ENCODE results near the gene COBL.
A peak's percentile ranks its signal among the peaks of the same experiment; 100 is the strongest.

Gene COBL

DNA sequence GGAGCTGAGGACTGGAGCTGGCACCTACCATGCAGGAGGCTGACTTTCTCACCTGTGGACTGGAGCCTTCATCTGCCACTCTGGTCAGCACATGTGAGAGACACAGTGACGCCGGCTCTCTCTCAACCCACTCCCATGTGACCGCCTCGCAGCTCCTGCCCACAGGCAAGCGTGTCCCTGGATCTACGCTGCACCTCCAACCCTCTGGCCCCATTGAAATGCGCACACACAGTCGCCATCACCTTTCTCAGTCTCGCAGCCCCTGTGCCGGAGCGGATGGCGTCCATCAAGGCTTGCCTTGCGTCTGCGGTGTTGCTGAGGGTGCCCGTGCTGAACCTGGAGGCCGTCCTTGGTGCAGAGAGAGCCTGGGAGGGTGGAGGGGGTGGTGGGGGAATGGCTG, 291.7 kb downstream of the COBL start:
- TF ChIP-seq, protein P1, sequence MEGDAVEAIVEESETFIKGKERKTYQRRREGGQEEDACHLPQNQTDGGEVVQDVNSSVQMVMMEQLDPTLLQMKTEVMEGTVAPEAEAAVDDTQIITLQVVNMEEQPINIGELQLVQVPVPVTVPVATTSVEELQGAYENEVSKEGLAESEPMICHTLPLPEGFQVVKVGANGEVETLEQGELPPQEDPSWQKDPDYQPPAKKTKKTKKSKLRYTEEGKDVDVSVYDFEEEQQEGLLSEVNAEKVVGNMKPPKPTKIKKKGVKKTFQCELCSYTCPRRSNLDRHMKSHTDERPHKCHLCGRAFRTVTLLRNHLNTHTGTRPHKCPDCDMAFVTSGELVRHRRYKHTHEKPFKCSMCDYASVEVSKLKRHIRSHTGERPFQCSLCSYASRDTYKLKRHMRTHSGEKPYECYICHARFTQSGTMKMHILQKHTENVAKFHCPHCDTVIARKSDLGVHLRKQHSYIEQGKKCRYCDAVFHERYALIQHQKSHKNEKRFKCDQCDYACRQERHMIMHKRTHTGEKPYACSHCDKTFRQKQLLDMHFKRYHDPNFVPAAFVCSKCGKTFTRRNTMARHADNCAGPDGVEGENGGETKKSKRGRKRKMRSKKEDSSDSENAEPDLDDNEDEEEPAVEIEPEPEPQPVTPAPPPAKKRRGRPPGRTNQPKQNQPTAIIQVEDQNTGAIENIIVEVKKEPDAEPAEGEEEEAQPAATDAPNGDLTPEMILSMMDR (IDR thresholded peaks at IDR 0.05; ENCODE audit: low read depth, low read length, missing control alignments), result no peak
- Histone ChIP-seq H3K36me3 (replicated peaks) (no peaks in the 10 kb centered on the region), H3K27me3 (replicated peaks) (no peaks in the 10 kb centered on the region), H3K4me3 (ENCODE audit: low read depth, low read length) (no peak overlapping the region), H3K27ac (no peak overlapping the region)
- in situ Hi-C loops (cut with HindIII; ENCODE audit: low pct_ligation_motif_present, low sequenced_read_pairs), result no loop called here
- no peak for DNase-seq

DNA sequence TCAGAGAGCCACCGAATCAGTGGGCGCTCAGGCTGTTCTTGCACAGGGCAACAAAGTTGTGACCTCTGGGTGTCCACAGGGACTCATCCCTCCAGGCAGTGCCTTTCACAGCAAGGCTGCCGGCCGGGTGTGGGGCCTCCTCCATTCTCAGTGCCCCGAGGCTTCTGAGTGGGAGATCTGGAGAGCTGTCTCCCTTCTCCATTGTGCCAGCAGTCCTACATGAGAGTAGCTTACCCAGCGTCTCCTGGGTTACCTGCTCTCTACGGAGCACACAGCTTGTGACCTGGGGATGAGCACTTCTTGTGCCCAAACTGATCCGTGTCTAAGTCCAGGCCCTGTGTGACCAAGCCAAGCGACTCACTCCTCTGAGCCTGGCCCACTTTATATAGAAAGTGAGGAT, 293.1 kb downstream of the COBL start:
- DNase-seq, result no peak
- no peak overlapping the region for H3K4me3 ChIP-seq (ENCODE audit: low read depth, low read length)
- H3K27ac ChIP-seq, result no peak overlapping the region
- TF ChIP-seq, protein P1 (IDR thresholded peaks at IDR 0.05; ENCODE audit: low read depth, low read length, missing control alignments), result no peak
- H3K27me3 ChIP-seq (replicated peaks), result no peaks in the 10 kb centered on the region
- H3K36me3 ChIP-seq (replicated peaks), result no peaks in the 10 kb centered on the region
- in situ Hi-C loops (cut with HindIII; ENCODE audit: low pct_ligation_motif_present, low sequenced_read_pairs), result no loop called here

GRCh38 chr7:51022821-51023220, 293.8 kb downstream of the COBL start:
- Histone ChIP-seq H3K27ac (peak overlapping the region; percentile 54), H3K36me3 (replicated peaks) (no peaks in the 10 kb centered on the region), H3K27me3 (replicated peaks) (no peaks in the 10 kb centered on the region), H3K4me3 (ENCODE audit: low read depth, low read length) (no peak overlapping the region)
- in situ Hi-C loops (cut with HindIII; ENCODE audit: low pct_ligation_motif_present, low sequenced_read_pairs), result no loop called here
- no peak for DNase-seq
- TF ChIP-seq, protein P1 (IDR thresholded peaks at IDR 0.05; ENCODE audit: low read depth, low read length, missing control alignments), result no peak

DNA sequence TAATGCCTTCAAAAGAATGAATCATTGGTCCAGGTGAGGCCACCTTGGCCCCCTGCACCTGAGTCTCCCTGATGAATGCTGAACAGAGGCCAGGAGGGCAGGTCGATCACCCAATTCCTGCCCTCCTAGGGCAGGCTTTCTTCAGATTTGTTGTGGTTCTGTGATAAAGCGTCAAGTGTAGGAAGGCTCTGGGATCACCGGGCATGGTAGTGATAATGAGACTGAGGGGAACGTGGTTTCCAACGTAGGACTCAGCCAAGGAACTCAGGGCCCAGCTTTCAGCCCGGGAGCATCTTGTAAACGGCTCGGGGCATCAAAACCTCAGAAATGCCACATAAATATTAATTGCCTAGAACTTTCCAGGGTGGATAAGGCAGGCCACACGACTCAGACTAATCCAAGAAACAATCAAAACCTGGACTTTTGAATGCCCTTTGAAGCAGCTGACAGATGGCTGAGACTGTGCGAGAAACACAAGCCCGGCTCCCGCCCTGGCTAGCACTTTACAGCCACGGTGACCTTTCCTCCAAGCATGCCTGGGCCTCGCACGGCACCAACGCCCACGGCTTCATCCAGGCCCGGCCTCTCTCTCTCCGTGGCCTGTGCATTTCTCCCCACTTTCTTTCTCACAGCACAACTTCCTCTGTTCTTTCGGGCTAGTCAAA, 294.6 kb downstream of the COBL start:
- in situ Hi-C loops (cut with HindIII; ENCODE audit: low pct_ligation_motif_present, low sequenced_read_pairs), result no loop called here
- TF ChIP-seq, protein P1 (IDR thresholded peaks at IDR 0.05; ENCODE audit: low read depth, low read length, missing control alignments), result no peak
- Histone ChIP-seq H3K27me3 (replicated peaks) (no peaks in the 10 kb centered on the region), H3K4me3 (ENCODE audit: low read depth, low read length) (no peak overlapping the region), H3K36me3 (replicated peaks) (no peaks in the 10 kb centered on the region), H3K27ac (peak overlapping the region; percentile 54)
- DNase-seq, result peak; percentile 75

DNA sequence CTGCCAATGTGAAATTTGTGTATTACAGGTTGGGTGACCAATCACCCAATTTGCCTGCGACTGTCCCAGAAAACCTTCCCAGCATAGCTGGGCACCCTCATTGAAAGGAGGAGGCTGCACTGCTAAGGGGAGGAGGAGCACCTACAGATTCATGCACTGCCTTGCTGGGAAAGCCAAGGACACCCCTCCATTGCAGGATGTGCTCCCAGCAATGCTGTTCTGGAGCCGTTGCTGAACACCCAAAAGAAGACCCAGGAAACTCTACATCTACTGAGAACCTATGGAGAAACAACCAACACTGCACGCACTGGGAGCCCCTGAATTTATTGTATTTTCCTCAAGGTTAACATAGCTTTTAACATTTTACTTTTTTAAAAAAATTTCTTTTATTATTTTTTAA, 295.7 kb downstream of the COBL start:
- in situ Hi-C loops (cut with HindIII; ENCODE audit: low pct_ligation_motif_present, low sequenced_read_pairs), result no loop called here
- TF ChIP-seq, protein P1 (IDR thresholded peaks at IDR 0.05; ENCODE audit: low read depth, low read length, missing control alignments), result no peak
- no peaks in the 10 kb centered on the region for H3K36me3 ChIP-seq (replicated peaks)
- no peak for DNase-seq
- no peaks in the 10 kb centered on the region for H3K27me3 ChIP-seq (replicated peaks)
- peak overlapping the region; percentile 64 for H3K27ac ChIP-seq
- no peak overlapping the region for H3K4me3 ChIP-seq (ENCODE audit: low read depth, low read length)

All from brain microvascular endothelial cell (primary cell).